Right renal cortex interstitium (tissue), 3 donors: ENCODE measurements around the gene OAS1. TPM values are rescaled to one million over a fixed set of nuclear protein-coding genes. Genes with fewer than 3 reads are reported as not detected.

Experiments
- DNase-seq, 3 donors: peaks; one replicate each; pipeline ENCODE4 v3.0.0-alpha.2; 2013; ENCODE audit warnings: low read depth in 3 of 3, low spot score in 2 of 3
- polyA plus RNA-seq, 3 donors: library from polyadenylated mRNA; unstranded; fragments of 120-200 nt; gene quantifications; one replicate each; pipeline ENCODE4 v1.2.1, GENCODE V29; 2013; ENCODE audit not compliant: insufficient read length in 3 of 3

Gene OAS1
- polyA plus RNA-seq, 3 donors, result 12.9 to 18.7 (median 13.4) TPM

DNA sequence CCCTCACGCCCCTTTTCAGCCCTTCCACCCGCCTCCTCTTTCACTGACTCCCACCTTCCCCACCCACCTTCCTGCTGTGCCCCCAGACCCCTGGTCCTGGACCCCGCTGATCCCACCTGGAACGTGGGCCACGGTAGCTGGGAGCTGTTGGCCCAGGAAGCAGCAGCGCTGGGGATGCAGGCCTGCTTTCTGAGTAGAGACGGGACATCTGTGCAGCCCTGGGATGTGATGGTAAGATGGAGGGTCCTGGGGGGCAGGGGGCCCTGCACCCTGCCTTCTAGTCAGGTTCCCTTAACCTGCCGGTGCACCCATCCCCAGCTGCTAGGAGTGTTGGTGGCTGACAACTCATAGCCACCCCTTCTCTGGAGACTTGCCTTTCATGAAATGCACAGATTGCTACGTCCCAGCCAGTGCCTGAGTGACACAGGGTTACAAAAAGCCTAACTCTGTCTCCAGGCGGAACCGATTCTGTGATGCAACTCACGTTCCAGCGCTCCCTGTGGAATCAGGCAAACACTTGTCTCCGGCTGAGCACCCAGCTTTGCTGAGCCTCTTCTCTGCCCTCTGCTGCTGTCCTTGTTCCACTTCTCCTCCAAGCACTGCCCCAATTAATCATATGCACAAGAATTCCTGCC is 56.6 kb downstream of the OAS1 start:
- no peak for DNase-seq

DNA sequence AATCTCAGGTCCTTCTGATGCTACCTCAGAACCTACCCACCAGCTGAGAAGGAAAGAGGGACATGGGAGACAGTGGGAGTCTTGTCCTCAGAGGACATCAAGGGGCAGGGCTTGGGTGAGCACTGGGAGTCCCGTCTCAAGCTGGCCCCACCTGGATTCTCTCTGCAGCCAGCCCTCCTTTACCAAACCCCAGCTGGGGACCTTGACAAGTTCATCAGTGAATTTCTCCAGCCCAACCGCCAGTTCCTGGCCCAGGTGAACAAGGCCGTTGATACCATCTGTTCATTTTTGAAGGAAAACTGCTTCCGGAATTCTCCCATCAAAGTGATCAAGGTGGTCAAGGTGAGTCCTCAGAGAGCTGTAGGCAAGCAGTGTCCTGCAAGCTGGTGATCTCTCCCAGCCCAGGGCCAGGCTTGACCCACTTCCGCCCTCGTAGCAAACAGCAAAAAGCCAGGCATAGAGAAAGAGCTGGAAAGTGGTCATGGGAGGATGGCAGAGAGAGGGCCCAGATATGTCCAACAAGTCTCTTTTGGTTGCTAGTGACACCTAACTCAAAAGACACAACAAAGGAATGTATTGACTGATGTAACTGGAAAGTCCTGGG is 57.4 kb downstream of the OAS1 start:
- DNase-seq, result no peak

DNA sequence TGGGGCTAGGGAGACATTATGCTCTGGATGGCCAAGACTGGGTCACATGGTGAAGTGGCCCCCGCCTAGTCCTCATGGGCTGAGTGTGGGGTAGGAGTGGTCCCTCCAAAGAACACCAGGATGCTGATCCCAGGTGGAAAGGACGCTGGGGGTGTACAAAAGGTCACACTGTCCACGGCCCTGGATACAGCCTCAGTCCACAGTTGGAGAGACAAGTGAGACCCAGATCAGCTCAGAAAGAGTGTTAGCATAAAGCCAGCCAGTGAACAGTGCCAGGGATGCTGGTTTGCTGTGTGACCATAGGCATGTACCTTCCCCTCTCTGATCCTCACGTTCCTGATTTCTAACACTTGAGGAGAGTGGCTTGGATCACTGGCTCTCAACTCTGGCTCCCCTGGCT is 58.2 kb downstream of the OAS1 start:
- DNase-seq, result no peak

DNA sequence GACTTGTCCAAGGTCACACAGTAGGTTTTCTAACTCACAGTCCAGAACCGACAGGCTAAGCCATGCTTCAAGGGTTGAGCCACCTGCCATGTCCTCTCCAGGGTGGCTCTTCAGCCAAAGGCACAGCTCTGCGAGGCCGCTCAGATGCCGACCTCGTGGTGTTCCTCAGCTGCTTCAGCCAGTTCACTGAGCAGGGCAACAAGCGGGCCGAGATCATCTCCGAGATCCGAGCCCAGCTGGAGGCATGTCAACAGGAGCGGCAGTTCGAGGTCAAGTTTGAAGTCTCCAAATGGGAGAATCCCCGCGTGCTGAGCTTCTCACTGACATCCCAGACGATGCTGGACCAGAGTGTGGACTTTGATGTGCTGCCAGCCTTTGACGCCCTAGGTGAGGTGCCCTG is 58.9 kb downstream of the OAS1 start:
- no peak for DNase-seq

DNA sequence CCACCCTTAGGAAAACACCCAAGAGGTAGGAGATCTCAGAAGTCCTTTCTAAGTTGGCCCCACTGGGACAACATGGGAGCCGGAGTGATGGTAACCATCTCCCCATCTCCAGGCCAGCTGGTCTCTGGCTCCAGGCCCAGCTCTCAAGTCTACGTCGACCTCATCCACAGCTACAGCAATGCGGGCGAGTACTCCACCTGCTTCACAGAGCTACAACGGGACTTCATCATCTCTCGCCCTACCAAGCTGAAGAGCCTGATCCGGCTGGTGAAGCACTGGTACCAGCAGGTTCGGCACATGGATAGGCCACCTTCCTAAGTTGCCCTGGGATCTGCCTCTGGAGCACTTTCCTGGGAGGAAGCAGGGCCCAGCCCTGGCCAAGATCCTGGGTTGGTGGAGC is 60.5 kb downstream of the OAS1 start:
- DNase-seq, result no peak

DNA sequence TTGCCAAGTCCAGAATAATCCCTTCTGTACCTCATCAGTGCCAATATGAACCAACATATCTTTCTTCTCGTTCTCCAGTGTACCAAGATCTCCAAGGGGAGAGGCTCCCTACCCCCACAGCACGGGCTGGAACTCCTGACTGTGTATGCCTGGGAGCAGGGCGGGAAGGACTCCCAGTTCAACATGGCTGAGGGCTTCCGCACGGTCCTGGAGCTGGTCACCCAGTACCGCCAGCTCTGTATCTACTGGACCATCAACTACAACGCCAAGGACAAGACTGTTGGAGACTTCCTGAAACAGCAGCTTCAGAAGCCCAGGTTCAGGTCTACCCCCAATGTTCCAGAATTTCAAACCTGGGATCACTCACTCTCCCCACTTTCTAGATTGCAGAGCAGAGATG is 61.1 kb downstream of the OAS1 start:
- no peak for DNase-seq

Other genes starting within 250 kb of the OAS1 start
- gene RPH3A, start 115.2 kb upstream of the OAS1 start, polyA plus RNA-seq, result under 1 TPM; 0.10 to 0.26 (median 0.11) TPM
- 10 to 100 TPM in 1 of 3 donors, 1 to 10 TPM in 2; 7.6 to 10.0 (median 9.6) TPM for gene OAS3, start 31.5 kb downstream of the OAS1 start, polyA plus RNA-seq
- 1 to 10 TPM; 7.7 to 9.9 (median 9.6) TPM for gene OAS2, start 71.6 kb downstream of the OAS1 start, polyA plus RNA-seq
- 10 to 100 TPM; 10.3 to 11.0 (median 10.3) TPM for gene DTX1, start 149.8 kb downstream of the OAS1 start, polyA plus RNA-seq
- 1 to 10 TPM; 6.1 to 8.3 (median 7.6) TPM for gene RASAL1, start 228.8 kb downstream of the OAS1 start, polyA plus RNA-seq
- gene CFAP73, start 242.8 kb downstream of the OAS1 start, polyA plus RNA-seq, result 1 to 10 TPM in 2 of 3 donors, under 1 TPM in 1; 0.83 to 1.2 (median 1.1) TPM